ENCODE measurements around the gene KIF26B. TPM values are rescaled to one million over a fixed set of nuclear protein-coding genes. Genes with fewer than 3 reads are reported as not detected.

The KIF26B gene
- total RNA-seq, 2 experiments from 2014 or later, result not detected

DNA sequence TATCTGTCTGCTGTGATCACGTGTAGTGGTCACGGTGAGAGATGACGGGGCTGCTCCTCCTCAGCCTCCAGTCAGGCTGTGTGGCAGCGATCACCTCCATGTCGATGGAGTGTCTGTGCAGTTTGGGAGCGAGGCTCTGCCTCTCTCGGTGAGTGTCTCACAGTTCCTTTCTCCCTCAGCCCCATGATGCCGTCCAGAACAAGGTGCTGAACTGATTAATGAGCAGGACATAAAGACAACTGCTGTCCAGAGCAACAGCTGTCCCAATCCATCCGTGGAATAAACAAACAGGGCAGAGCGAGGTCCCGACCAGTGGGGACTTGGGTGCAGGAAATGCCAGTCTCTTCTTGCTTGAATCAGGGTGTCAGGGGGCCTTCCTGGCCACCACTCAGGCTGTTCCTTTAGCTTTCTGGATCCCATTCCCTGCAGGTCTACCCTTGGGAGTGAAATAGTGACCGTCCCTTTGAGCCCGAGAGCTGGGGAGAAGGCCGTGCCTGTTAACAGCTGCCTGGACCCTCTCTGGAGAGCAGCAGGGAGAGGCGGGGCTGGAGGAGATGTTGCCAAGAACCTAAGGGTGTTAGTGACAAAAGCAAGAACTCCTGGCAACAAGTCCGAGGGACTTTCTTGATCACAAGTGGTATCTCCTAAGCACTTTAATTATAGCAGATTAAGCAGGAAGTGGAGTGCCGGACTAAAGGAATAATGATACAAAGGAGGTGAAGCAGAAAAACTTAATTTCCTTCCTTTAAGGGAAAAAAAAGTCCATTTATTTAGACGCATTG is 443.9 kb downstream of the KIF26B start:
- ChIA-PET POLR2A (no interaction called here), CTCF (no interaction called here)
- no peaks in the 10 kb centered on the region for H3K4me1 Mint-ChIP-seq
- H3K9me3 Mint-ChIP-seq, result peaks cover 2% of the 10 kb centered on the region
- H3K27me3 Mint-ChIP-seq, result peaks cover 2% of the 10 kb centered on the region
- no peak overlapping the region for H3K4me3 Mint-ChIP-seq
- DNase-seq, result no peak
- H3K36me3 Mint-ChIP-seq (ENCODE audit: low read depth), result no peaks in the 10 kb centered on the region
- H3K27ac Mint-ChIP-seq, result no peak overlapping the region

DNA sequence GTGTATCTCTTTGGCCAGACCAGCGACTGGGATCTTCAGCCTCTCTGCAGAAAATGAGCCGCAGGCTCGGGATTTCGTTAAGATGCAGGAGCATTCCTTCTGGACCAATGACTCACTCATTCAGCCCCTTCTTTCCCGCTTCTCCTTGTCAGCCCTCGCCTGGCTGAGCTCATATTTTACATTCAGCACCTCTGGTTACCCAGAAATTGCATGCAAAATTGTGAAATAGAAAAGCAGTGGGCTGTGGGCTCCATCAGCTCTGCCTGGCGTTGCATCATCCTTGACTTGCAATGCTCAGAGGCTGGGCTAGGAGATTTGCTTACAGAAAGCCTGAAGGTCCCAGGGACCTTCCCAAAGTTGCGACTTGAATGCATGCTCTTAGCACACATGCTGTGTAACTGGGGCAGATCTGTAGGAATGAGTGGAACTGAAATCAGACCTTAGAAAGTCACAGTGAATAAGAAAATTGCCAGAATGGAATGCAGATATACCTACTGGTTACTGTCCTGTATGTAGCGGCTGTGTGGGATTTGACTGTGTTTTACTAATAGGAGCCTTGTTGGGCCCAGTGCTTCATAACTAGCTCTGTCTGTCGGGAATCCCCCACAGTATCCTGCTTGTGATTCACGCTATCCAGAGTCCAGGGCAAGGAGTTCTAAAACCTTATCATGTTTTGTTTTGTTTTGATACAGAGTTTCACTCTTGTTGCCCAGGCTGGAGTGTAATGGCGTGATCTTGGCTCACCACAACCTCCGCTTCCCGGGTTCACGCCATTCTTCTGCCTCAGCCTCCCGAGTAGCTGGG is 444.8 kb downstream of the KIF26B start:
- Mint-ChIP-seq H3K36me3 (ENCODE audit: low read depth) (no peaks in the 10 kb centered on the region), H3K9me3 (peaks cover 2% of the 10 kb centered on the region), H3K27me3 (peaks cover 2% of the 10 kb centered on the region), H3K27ac (no peak overlapping the region), H3K4me3 (no peak overlapping the region), H3K4me1 (no peaks in the 10 kb centered on the region)
- POLR2A ChIA-PET, result no interaction called here
- CTCF ChIA-PET, result no interaction called here
- DNase-seq, result no peak

DNA sequence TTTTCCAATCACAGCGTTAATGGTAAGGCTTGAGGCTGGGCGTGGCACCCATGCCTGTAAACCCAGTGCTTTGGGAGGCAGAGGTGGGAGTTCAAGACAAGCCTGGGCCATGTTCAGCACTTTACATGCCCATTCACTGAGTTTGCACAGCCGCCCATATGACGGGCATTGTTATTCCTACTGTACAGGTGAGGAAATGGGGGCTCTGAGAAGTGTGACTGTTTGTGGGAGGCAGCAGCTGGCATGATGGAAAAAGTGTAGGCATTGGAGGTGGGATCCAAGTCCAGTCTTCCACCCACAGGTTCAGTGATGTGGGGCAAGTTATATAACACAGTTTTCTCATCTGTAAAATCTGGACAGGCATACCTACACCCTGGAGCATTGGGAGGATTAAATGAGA is 445.9 kb downstream of the KIF26B start:
- H3K4me1 Mint-ChIP-seq, result no peaks in the 10 kb centered on the region
- H3K27me3 Mint-ChIP-seq, result peaks cover 1% of the 10 kb centered on the region
- ChIA-PET POLR2A (no interaction called here), CTCF (interaction anchor here (0.6 kb wide), 1 partner anchor 592 kb away, joined by 4 read pairs; no protein-coding TSS in a partner anchor)
- no peaks in the 10 kb centered on the region for H3K36me3 Mint-ChIP-seq (ENCODE audit: low read depth)
- no peak overlapping the region for H3K27ac Mint-ChIP-seq
- no peak overlapping the region for H3K4me3 Mint-ChIP-seq
- DNase-seq, result no peak
- H3K9me3 Mint-ChIP-seq, result no peaks in the 10 kb centered on the region

DNA sequence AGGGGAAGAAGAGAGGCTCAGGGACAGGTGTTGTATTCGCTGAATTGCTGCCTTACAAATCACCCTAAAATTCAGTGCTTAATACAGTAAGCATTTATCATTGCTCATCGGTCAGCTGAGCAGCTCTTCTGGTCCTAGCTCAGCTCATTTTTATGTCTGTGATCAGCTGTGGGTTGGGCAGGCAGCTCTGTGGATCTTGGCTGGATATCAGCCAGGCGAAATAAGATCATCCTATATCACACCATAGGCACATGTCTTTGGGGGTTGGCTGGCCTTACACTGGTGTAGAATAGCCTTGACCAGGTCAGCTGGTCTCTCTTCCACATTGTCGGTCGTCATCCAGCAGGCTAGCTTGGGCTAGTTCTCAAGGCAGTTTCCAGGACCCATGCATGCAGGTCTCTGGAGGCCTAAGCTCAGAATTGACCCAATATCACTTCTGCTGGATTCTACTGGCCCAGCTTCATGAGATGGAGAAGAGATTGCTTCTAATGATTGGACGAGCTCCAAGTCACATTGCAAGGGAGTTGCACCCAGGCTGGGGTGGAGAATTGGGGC is 448.6 kb downstream of the KIF26B start:
- ChIA-PET POLR2A (no interaction called here), CTCF (no interaction called here)

DNA sequence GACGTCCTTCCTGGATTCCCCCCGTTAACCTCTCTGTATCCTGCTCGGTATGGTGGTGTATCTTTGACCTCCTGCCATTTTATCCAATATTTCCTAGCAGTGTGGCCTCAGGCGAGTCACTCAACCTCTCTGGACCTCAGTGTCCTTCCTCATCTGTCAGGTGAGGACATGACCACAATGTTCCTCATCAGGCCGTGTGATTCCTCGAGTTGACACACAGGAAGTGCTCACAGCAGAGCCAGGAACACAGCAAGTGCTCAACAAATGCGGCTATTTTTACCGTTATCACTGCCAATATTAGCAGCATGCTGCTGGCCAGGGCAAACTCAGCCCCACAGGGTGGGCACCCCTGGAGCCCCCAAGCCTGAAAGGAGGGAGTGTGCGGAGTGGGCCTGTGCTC is 450.2 kb downstream of the KIF26B start:
- no peak overlapping the region for H3K4me3 Mint-ChIP-seq
- H3K27ac Mint-ChIP-seq, result no peak overlapping the region
- H3K4me1 Mint-ChIP-seq, result no peaks in the 10 kb centered on the region
- ChIA-PET POLR2A (no interaction called here), CTCF (no interaction called here)
- H3K27me3 Mint-ChIP-seq, result peaks cover 1% of the 10 kb centered on the region
- no peak for DNase-seq
- H3K9me3 Mint-ChIP-seq, result no peaks in the 10 kb centered on the region
- no peaks in the 10 kb centered on the region for H3K36me3 Mint-ChIP-seq (ENCODE audit: low read depth)

More for the DNA sequence above, 448.6 kb downstream of the KIF26B start:
- no peaks in the 10 kb centered on the region for H3K9me3 Mint-ChIP-seq
- H3K27me3 Mint-ChIP-seq, result no peaks in the 10 kb centered on the region
- H3K4me3 Mint-ChIP-seq, result no peak overlapping the region
- H3K4me1 Mint-ChIP-seq, result no peaks in the 10 kb centered on the region
- H3K36me3 Mint-ChIP-seq (ENCODE audit: low read depth), result no peaks in the 10 kb centered on the region
- DNase-seq, result no peak
- no peak overlapping the region for H3K27ac Mint-ChIP-seq

DNA sequence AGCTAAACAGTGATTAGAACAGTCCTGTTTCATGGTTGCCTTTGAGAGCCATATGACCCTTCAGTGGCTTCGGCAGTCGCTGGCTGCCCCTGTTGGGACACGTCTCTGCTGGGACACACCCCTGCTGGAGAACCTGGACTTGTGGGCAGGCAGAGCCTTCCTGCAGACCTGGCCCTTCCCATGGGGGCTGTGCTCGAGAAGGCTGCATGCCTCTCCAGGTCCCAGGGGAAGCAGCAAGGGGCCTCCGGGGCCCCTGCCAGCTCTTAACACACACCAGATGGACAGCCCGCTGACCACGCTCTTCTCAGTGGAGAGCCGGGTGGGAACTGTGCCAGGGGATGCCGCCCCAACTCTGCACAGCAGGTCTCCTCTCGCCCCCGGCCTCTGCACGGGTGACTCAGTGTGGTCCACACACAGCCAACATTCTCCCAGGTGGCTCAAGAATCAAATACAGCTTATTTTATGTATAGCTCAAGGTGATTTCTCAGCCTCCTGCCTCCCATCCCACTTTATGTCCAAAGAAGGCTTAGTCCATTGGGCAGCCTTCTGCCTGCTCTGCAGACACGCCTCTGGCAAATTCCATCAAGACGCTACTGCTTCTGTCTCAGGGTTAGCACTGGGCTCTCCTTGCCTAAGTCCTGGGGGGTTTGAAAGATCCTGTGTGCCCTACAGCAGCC is 450.8 kb downstream of the KIF26B start:
- H3K9me3 Mint-ChIP-seq, result no peaks in the 10 kb centered on the region
- ChIA-PET POLR2A (no interaction called here), CTCF (no interaction called here)
- no peak for DNase-seq
- H3K4me3 Mint-ChIP-seq, result no peak overlapping the region
- H3K4me1 Mint-ChIP-seq, result no peaks in the 10 kb centered on the region
- no peak overlapping the region for H3K27ac Mint-ChIP-seq
- H3K27me3 Mint-ChIP-seq, result peaks cover 1% of the 10 kb centered on the region
- H3K36me3 Mint-ChIP-seq (ENCODE audit: low read depth), result no peaks in the 10 kb centered on the region

DNA sequence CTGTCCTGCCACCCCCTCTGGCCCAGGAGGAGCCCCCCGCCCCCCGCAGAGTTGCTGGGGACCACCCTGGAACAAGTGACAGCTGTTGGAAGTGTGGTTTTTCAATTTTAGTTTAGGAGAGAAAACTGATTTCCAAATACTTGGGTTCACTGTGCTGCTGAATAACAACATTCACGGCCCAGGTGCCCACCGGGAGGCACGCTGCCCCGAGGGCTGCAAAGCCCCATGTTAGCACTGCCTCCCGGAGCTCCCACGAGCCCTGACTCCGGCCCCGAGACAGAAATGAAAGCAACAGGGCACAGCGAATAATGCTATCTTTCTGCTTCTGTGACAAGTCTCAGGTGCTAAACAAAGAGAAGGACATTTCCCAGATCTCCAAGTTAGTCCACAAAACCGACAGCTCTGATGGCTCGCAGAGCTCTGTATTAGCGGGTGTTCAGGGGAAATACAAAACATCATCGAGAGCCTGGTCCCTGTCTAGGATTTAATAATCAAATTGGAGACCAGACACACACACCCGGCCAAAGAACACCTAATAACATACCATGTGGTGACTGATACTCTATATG is 451.5 kb downstream of the KIF26B start:
- peaks cover 1% of the 10 kb centered on the region for H3K27me3 Mint-ChIP-seq
- H3K4me1 Mint-ChIP-seq, result no peaks in the 10 kb centered on the region
- POLR2A ChIA-PET, result no interaction called here
- CTCF ChIA-PET, result no interaction called here
- H3K9me3 Mint-ChIP-seq, result no peaks in the 10 kb centered on the region
- DNase-seq, result no peak
- no peak overlapping the region for H3K27ac Mint-ChIP-seq
- no peaks in the 10 kb centered on the region for H3K36me3 Mint-ChIP-seq (ENCODE audit: low read depth)
- no peak overlapping the region for H3K4me3 Mint-ChIP-seq

DNA sequence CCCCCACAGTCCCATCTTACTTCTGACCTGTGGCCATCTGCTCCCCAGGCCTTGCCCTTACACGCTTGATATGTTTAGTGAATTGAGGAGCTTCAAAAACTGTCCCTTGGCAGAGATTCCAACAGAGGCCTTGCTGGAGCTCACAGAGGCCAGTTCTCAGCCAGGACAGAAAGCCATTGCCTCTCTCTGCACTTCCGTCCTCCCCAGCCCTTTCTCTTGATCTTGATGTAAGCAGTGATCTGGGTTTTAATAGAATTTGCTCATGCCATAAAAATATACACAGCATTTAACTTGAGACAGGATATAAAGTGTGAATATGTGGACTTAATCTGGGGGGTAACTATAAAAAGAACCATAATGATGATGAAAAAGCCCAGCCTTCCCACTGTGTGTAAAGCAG is 453.5 kb downstream of the KIF26B start:
- Mint-ChIP-seq H3K27ac (no peak overlapping the region), H3K27me3 (peaks cover 1% of the 10 kb centered on the region), H3K4me1 (no peaks in the 10 kb centered on the region), H3K9me3 (no peaks in the 10 kb centered on the region), H3K4me3 (no peak overlapping the region), H3K36me3 (ENCODE audit: low read depth) (no peaks in the 10 kb centered on the region)
- no peak for DNase-seq
- CTCF ChIA-PET, result no interaction called here
- POLR2A ChIA-PET, result no interaction called here

DNA sequence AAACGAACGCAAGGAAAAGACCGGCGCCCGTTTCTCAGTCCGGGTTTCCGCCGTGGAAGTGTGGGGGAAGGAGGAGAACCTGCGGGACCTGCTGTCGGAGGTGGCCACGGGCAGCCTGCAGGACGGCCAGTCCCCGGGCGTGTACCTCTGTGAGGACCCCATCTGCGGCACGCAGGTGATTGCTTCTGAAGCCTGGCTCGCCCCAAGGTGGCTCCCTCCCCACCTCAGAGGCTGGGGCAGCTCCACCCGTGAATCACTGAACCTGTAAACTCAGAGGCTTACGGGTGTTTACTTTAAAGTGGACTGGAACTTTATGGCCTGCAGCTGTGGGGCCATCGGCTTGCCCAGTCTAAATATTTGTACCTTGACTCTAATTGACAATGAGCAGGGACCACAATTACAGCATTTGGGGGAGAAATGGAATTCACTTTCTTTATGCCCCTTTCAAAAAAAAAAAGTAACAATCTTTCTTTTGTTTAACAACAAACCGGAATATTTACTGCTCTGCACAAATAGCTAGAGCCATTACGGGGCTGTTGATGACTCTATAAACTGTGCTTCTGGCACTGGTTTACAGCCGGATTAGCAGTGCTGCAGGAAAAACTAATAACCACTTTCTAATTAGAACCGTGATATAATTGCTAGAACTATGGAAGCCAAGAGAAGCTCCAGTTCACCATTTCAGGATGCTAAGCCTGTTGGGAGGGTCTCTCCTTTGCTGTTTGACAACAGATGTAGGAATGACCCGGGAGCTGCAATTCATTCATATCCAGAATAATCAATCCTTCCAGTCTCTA is 454.8 kb downstream of the KIF26B start:
- DNase-seq, result no peak
- ChIA-PET CTCF (no interaction called here), POLR2A (no interaction called here)
- Mint-ChIP-seq H3K4me3 (no peak overlapping the region), H3K36me3 (ENCODE audit: low read depth) (no peaks in the 10 kb centered on the region), H3K27me3 (peaks cover 1% of the 10 kb centered on the region), H3K4me1 (no peaks in the 10 kb centered on the region), H3K27ac (no peak overlapping the region), H3K9me3 (no peaks in the 10 kb centered on the region)

DNA sequence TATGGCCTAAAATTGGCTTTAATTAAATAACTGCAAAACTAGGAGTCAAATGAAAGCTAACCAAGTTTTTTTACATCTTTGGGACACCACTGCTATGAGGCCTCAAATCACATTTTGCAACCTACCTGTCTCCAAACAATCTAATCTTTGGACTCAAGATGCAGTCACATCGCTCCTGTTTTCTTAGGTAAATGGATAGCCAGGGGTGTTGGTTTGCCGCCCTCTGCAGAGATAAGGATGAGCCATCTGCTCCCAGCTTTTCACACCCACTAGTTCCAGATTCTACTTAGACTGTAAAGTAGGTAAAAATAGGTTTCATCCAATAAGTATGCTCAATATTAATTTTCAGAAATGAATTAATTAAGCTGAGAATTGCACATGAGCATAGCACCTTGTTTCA is 456.5 kb downstream of the KIF26B start:
- Mint-ChIP-seq H3K27me3 (peaks cover 1% of the 10 kb centered on the region), H3K27ac (no peak overlapping the region), H3K9me3 (no peaks in the 10 kb centered on the region), H3K36me3 (ENCODE audit: low read depth) (no peaks in the 10 kb centered on the region), H3K4me3 (no peak overlapping the region), H3K4me1 (no peaks in the 10 kb centered on the region)
- ChIA-PET CTCF (no interaction called here), POLR2A (no interaction called here)
- DNase-seq, result no peak

DNA sequence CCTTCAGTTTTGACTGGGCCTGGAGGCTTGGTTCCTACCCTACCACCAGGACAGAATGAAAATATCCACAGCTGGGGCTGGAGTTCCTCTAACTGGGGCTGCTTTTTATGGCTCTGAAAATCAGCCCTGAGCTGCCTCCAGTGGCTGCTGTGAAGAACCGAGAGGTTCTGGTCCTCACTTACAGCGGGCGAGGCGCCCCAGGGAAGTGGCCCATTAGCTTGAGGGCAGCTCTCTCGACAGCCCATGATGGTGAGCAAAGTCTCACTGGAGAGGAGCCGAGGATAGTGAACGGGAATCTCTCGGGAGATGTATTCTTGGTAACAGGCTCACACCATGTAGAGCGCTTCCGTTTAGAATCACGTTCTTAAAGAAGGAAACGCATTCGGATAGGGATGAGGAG is 459.7 kb downstream of the KIF26B start:
- ChIA-PET CTCF (no interaction called here), POLR2A (no interaction called here)

DNA sequence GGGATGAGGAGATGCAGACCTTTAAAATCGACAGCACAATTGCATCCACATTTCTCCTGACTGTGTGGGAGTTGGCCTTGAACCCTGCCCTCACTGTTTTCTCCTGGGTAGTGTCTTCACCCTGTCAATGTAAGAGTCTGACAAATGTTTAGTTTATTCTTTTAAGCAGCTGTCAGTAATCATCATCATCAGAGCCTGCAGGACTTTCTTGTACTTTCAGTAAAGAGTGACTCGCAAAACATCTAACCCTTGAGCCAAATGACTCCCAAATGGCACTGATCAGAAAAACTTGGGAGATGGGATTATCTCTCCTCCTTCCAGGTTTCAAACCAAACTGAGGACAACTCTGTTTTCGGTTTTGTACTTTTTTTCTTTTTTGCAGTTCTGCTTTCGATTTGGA is 460.2 kb downstream of the KIF26B start:
- POLR2A ChIA-PET, result no interaction called here
- no peak overlapping the region for H3K27ac Mint-ChIP-seq
- no peaks in the 10 kb centered on the region for H3K27me3 Mint-ChIP-seq
- no peaks in the 10 kb centered on the region for H3K4me1 Mint-ChIP-seq
- no peak for DNase-seq
- H3K36me3 Mint-ChIP-seq (ENCODE audit: low read depth), result no peaks in the 10 kb centered on the region
- H3K4me3 Mint-ChIP-seq, result no peak overlapping the region
- CTCF ChIA-PET, result no interaction called here
- no peaks in the 10 kb centered on the region for H3K9me3 Mint-ChIP-seq

More for the DNA sequence above, 459.7 kb downstream of the KIF26B start:
- no peaks in the 10 kb centered on the region for H3K36me3 Mint-ChIP-seq (ENCODE audit: low read depth)
- H3K27me3 Mint-ChIP-seq, result no peaks in the 10 kb centered on the region
- no peaks in the 10 kb centered on the region for H3K4me1 Mint-ChIP-seq
- no peaks in the 10 kb centered on the region for H3K9me3 Mint-ChIP-seq
- H3K4me3 Mint-ChIP-seq, result no peak overlapping the region
- DNase-seq, result no peak
- no peak overlapping the region for H3K27ac Mint-ChIP-seq

Measured in activated CD4-positive, alpha-beta memory T cell treated with anti-CD3 and anti-CD28 coated beads, Interleukin-2, amount 10 ng/mL, durations not matched to agents 7 days and 5 days (primary cell).